Measurements from ENCODE around the gene VWA8.
"Not testable (repeated sequence)": the region's sequence is repeated elsewhere in the genome, so short reads cannot be mapped to it uniquely, and the experiment has no call there.

VWA8 gene

DNA sequence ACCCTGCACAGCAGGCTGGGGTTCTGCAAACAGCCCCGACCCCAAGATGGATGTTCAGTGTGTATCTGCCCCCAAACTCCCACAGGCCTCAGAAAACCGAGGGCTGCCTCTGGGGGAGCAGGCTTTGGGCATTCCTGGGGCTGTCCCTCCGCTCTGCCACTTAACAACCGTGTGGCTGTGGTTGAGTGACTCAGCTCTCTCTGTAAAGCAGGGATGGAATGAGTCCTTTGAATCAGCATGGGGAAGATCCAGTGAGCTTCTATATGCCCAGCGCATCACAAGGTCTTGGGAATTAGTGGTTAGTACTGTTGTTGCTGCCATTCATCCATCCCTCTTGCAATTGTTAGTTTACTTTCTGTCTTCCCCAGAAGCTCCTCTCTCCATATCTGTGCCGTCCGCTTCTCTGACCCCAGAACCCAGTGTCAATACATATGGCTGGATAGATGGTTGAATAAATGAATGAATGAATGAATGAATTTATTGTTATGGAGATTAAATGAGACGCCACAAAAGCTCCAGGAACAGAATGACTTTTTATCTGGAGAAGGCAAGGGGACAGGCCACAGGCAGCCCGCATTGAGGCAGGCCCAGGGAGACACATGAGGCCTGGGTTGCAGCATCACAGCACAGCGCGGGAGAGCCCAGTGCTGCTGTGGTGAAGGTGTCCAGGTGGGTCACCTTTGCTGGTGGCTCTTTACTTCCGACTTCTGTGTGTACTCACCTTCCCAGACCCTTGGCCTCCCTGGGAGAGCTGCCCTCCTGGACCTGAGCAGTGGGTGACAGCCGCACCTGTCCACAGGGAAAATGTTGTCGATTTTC, 414.3 kb downstream of the VWA8 start:
- peak; percentile 11 for DNase-seq

DNA sequence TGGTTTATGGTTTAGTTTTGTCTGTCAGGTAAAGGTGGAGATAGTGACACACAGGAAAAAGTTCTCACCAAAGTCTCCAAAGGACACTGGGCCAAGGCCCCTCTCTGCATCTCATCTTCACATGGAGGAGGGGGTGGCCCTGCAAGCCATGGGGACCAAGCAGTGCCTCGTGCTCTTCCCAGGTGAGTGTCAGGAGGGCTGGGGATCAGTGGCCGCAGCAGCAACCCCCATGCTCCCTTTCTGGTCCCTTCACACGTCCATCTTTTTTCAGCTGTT, 415.5 kb downstream of the VWA8 start:
- DNase-seq = no peak

DNA sequence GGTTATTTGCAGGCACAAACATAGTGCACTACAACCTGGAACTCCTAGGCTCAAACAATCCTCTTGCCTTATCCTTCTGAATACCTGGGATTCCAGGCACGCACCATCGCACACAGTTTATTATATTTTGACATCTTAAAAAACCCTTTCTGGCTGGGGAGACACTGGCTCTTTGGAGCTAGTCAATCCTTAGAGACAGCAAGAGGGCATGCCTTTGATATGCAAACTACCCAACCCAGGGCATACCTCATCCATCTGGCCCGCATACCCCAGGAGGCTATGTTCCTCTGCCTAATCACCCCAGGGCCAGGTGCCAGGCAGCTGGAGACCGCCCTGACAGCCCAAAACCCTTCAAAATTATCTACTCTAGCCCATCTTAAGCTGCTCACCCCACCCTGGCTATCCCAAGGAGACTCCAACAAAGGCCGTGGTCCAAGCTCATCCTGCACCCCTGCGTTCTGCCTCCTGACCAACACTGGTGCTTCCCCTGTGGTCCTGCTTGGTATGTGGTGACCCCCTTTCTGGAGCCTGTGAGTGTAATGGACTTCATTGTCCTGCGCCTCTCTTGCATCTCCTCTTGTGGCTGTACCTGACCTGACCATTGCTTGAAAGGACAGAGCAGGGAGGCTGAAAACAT, 417.1 kb downstream of the VWA8 start:
- no peak for DNase-seq

DNA sequence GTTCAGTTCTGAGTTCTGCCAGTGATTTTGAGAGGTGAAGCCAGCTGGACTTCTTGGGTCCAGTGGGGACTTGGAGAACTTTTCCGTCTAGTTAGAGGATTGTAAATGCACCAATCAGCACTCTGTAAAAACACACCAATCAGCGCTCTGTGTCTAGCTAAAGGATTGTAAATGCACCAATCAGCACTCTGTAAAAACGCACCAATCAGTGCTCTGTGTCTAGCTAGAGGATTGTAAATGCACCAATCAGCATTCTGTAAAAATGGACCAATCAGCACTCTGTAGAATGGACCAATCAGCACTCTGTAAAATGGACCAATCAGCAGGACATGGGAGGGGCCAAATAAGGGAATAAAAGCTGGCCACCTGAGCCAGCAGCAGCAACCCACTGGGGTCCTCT, 418.1 kb downstream of the VWA8 start:
- DNase-seq = not testable (repeated sequence)

- DNase-seq = no peak
Measured at GRCh38 chr13:41542281-41542680, 418.6 kb downstream of the VWA8 start.

GRCh38 chr13:41541142-41541938, 419.6 kb downstream of the VWA8 start:
- no peak for DNase-seq

- not testable (repeated sequence) for DNase-seq
Measured at GRCh38 chr13:41540240-41540639, 420.7 kb downstream of the VWA8 start.

DNA sequence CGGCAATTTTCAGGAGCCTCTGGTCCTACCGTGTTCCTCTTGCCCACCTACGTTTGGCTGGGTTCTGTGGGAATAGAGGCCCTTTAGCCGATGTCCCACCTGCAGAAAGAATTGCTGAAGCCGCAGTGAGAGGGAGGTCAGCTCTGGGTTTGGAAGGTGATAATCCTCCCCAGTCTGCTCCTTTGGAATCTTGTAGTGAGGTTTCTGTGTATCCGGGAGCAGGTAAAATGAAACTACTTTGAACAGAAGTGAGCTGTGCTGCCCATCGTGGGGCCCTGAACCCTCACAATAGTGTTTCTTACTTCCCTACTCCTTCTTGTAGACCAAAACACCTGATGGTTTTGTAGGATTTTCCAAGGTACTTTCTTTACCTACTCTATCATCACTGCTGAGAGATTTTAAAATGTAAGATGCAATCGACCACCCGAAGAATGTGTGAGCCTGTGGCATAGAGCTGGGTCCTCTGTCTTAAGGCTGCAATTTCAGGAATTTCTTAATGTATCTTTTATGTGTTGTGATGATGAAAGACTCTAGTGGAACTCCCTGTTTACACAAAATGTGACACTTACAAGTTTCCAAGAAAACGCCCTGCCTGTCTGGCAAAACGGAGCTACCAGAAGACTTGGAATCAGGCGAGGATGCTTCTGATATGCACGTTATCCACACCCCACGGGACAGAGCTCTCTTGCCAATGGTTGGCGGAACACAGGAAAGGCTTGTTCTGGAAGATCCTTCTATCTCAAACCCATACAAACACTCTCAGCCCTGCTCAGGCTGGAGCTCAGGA, 427.4 kb downstream of the VWA8 start:
- DNase-seq = no peak

GRCh38 chr13:41528021-41528420, 432.9 kb downstream of the VWA8 start:
- DNase-seq = no peak

DNA sequence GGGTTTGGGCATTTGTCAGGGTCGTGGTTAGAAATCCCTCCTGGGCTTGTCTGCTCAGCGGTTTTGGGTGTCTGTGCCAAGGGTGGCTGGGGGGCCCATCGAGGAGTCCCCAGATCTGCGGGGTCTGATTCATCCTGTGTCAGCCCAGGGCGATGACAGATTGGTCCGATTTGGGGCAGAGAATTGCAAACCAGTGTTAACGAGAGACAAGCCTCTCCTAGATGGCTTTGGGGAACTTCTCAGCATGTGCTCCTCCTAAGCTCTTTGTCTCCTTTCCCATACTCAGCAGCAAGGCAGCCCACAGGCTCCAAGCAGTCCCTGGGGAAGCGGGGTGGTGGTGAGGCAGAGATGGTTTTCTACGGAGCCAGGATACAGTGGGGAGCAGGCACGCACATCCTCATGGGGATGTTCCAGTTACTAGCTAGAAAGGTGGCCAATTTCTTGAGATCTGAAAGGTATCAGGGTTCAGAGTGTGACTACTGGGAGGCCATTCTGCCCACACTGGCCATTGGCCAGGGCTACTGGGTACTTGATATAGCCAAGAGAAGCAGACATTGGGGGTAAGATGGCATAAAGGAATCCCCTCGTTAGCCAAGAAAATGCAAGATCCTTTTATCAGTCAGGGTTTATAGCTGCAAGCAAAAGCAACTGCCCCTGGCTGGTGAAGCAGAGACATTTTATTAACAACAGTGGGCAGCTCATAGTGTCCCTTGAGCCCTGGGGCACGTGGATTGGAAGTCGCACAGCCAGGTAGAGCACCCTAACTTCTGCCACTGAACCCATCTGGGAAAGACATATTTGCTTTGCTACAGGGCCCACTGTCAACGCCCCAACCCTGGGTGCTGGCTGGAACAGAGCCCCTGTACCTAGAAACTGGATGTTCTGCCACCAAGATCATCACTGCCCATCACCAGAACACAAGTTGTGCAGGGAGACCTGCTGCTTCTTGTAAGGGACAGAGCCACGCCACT, 440.0 kb downstream of the VWA8 start:
- no peak for DNase-seq

DNA sequence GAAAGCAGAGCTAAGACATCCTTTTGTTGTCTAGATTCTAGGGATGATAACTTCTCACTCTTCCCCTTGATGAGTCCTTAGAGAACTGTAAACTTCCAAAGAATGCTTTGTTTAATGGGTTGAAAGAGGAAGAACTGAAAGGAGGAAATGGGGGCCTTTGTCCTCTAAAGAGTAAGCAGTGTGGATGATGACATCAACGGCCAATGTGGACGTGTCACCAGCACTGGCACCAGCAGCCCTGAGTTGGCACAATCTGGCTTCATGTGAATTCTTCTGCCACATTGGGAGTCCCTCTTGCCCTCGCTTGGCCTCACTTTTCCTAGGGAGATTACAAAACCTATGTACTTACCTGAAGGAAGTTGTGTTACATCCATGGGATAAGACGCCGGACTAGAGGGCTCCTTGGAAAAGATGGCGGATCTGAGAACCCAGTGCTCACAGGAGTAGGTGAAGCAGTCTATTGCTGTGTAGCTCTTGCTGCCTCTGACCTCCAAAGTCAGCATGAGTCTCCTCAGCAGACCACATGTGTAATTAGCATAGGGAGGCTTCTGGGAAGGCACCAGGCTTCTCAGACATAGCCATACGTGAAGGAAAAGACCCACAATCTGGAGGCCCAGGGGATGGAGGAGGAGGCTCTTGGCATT, 440.8 kb downstream of the VWA8 start:
- peak; percentile 35 for DNase-seq
